Measurements from ENCODE around the gene AMMECR1L. TPM values are rescaled to one million over a fixed set of nuclear protein-coding genes. Genes with fewer than 3 reads are reported as not detected.
A peak's percentile ranks its signal among the peaks of the same experiment; 100 is the strongest.
"Not testable (repeated sequence)": the region's sequence is repeated elsewhere in the genome, so short reads cannot be mapped to it uniquely, and the experiment has no call there.

Gene AMMECR1L
- 8.7 and 10.5 TPM in 2 replicates for total RNA-seq (2014; rRNA removed; shearing (Covaris generic))

DNA sequence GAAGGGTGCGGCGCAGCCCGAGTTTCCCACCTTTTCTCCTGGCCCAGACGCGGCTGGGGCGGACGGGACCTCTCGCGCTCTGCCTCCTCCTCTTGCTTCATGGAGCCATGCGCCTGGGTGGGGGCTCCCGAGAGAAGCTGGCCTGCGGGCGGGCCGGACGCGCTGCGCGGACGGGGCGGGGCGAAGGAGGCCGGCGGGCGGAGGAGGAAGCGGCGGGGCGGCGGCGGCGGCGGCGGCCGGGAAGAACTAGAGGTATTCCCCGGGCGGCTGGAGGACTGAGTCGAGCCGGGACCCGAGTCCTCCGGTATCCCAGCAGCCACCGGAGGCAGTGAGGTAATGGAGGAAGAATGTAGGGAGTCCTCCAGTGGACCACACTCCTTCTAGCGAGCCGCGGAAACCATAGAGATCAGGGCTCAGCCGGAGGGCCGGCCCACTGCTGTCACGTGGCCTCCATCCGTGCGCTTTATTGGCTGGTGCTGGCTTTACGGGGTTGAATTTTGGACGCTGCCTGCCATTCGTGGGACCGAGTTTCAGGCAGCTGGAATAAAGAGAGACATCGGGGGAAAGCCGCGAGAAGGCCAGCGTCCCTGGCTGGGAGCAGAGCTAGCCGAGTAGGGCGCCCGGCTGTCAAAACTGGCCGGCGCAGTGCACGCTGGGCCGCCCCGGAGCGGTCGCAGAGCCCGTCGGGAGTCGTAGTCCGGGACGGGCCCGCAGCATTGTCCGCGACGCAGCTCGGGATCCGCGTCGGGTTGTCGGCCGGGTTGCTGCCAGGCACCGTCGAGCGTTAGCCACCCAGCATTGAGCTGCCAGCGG is at the start of gene AMMECR1L:
TSS of gene AMMECR1L (minus strand) at position 177 of the 813 bp plus-strand sequence. CDS start 11,722 bp downstream, outside the sequence.
- peak; percentile 69 for DNase-seq (ENCODE audit: low spot score)

GRCh38 chr2:127935337-127935736 is 49.6 kb upstream of the AMMECR1L start:
- no peak for DNase-seq (ENCODE audit: low spot score)

GRCh38 chr2:127932199-127932876 is 46.6 kb upstream of the AMMECR1L start:
- DNase-seq (ENCODE audit: low spot score), result no peak

DNA sequence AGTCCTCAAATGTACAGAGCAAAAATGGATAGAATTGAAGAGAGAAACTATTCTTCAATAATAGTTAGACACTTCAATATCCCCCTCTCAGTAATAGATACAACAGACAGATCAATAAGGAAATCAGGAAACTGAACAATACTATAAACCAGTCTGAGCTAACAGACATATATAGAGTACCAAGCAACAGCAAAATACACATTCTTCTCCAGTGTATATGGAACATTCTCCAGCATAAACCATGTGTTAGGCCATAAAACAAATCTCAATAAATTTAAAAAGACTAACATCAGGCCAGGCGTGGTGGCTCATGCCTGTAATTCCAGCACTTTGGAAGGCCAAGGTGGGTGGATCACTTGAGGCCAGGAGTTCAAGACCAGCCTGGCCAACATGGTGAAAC is 43.7 kb upstream of the AMMECR1L start:
- no peak for DNase-seq (ENCODE audit: low spot score)

GRCh38 chr2:127927384-127927783 is 41.6 kb upstream of the AMMECR1L start:
- DNase-seq (ENCODE audit: low spot score), result no peak

DNA sequence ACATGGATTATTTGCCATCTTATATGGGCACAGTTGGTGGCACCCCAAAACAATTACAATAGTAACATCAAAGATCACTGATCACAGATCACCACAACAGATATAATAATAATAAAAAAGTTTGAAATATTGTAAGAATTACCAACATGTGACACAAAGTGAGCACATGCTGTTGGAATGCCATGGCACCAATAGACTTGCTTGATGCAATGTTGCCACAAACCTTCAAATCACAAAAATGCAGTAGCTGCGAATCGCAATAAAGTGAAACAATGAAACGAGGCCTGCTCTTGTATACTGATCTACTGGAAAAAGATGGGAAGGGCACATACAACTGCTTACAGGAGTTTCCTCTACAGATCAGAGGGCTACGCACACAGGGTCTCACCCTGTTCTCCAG is 32.2 kb upstream of the AMMECR1L start:
- DNase-seq (ENCODE audit: low spot score), result no peak

DNA sequence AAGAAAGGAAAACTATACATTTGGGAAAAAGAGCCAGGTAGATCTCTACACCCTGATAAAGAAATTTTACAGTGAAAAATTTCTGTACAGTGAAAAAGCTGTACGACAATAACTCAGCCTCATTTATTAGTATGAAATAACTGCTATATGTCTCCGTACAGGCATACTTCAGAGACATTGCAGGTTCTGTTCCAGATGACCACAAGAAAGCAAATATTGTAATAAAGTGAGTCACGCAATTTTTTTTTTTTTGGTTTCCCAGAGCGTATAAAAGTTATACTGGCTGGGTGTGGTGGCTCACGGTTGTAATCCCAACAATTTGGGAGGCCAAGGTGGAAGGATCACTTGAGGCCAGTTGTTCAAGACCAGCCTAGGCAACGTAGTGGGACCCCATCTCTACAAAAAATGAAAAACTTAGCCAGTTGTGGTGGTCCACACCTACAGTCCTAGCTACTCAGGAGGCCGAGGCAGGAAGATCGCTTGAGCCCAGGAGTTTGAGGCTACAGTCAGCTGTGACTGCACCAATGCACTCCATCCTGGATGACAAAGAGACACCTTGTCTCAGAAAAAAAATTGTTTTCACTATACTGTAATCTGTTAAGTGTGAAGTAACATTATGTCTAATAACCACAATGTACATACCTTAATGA is 28.2 kb upstream of the AMMECR1L start:
- peak; percentile 45 for DNase-seq (ENCODE audit: low spot score)

DNA sequence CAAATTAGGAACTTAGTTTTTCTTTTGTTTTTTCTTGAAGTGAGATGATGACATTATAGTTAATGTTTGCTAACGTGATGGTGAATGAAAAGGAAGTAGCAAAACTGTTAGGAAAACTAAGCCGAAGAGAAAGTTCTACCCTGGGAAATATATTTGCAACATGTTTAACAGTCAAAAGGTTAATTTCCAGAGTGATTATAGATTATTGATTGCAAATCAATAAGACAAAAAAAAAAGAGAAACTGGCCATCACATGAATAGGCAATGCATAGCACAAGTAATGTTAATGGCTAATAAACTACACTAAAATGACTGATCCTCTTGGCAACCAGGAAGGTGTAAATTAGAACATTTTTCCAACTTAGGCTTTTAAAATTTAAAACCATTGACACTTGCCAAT is 26.0 kb upstream of the AMMECR1L start:
- DNase-seq (ENCODE audit: low spot score), result no peak

- no peak for DNase-seq (ENCODE audit: low spot score)
Measured at GRCh38 chr2:127910415-127910814, 24.7 kb upstream of the AMMECR1L start.

DNA sequence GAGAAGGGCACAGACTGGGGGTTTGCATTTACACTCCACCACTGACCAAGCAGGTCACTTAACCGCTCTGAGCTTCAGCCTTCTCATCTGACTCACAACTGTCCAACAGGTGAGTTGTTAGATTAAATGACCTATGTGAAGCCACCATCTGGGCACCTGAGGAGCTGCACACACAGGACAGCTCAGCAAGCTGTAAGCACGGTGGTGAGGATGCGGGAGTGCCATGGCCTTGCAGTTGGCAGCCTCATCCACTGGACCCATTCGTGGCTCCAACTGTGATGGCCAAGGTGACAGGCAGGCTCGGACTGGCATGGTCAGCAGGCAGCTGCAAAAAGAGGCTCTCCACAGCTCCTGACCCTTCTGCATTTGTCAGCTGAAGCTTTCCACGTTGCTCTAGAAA is 23.3 kb upstream of the AMMECR1L start:
- peak; percentile 49 for DNase-seq (ENCODE audit: low spot score)

- DNase-seq (ENCODE audit: low spot score), result not testable (repeated sequence)
Measured at GRCh38 chr2:127907733-127908400, 22.1 kb upstream of the AMMECR1L start.

- no peak for DNase-seq (ENCODE audit: low spot score)
Measured at GRCh38 chr2:127906206-127906926, 20.6 kb upstream of the AMMECR1L start.

- DNase-seq (ENCODE audit: low spot score), result no peak
Measured at GRCh38 chr2:127901339-127902056, 15.7 kb upstream of the AMMECR1L start.

DNA sequence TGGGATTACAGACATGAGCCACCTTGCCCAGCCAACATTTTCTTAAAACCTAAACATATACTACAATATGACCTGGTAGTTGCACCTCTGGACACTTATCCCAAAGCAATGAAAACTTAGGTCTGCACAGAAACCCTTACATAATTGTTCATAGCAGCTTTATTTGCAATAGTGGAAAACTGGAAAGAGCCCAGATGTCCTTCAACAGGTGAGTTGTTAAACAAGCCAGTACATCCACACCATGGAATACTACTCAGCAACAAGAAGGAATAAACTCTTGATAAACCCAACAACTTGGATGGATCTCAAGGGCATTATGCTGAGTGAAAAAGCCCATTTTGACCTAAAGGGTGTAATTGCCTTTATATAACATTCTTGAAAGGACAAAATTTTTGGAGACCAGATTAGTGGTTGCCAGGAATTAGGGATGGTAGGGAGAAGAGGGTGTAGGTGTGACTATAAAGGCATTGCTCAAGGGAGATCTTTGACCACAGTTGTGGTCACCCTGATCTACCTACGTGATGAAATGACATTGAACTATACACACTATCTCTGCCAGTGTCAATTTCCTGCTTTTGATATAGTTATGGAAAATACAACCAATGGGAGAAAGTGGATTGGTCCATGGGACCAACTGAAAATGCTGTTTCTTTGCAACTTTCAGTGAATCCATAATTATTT is 11.9 kb upstream of the AMMECR1L start:
- no peak for DNase-seq (ENCODE audit: low spot score)

GRCh38 chr2:127893494-127893893 is 7.7 kb upstream of the AMMECR1L start:
- DNase-seq (ENCODE audit: low spot score), result no peak

DNA sequence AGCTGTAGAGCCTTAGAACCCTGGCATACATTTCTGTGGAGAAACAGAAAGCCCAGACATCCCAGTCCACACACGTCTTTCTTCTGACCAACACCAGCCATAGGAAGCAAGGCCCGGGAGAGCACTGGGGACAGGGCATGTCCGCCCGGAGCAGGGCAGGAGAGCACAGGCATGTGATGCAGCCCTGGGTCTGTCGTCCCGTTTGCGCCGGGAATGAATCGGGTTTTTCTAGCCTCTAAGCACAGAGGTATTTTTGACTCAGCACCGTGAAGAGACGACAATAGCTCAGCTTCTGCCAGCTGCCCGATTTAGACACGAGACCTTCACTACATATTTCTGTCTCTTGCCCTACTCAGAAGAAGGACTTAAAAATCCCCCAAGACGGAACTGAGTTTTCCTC is 7.3 kb upstream of the AMMECR1L start:
- no peak for DNase-seq (ENCODE audit: low spot score)

DNA sequence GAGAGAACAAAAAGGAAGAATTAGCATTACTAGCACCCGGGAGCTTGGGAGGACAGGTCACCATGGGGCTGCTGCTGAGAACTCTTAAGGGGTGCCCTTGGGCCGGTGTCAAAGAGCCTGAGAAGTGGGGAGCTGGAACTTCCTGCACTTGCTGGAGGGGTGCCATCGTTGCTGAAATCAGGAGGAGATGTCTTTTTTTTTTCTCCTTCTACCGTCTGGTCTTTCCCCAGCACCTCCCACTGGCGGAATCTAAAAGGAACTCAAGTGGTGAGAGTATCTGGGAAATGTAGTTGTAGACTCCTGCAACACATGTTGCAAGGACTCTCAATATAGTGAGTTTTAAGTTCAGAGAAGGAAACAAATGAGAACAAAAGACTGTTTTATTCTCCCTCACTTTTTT is 6.1 kb upstream of the AMMECR1L start:
- DNase-seq (ENCODE audit: low spot score), result no peak

- DNase-seq (ENCODE audit: low spot score), result not testable (repeated sequence)
Measured at GRCh38 chr2:127890756-127891155, 5.0 kb upstream of the AMMECR1L start.

GRCh38 chr2:127888772-127889171 is 3.0 kb upstream of the AMMECR1L start:
- DNase-seq (ENCODE audit: low spot score), result no peak

- DNase-seq (ENCODE audit: low spot score), result no peak
Measured at GRCh38 chr2:127887776-127888130, 2.0 kb upstream of the AMMECR1L start.
